ENCODE measurements around the gene CEP20.

- TF ChIP-seq EZH2 (IDR thresholded peaks at IDR 0.05; ENCODE audit: low read depth, low read length, severe bottlenecking): no peak
- TF ChIP-seq CTCF (IDR thresholded peaks at IDR 0.05; ENCODE audit: control extremely low read depth in 1 of 3, insufficient read depth in 1 of 3, low read depth in 1 of 3, low read length in 3 of 3): no peak
- no peak for TF ChIP-seq POLR2AphosphoS5 (IDR thresholded peaks at IDR 0.05; ENCODE audit: low read depth, low read length)
- no peak for TF ChIP-seq TAF1 (IDR thresholded peaks at IDR 0.05; ENCODE audit: low read depth, low read length)
- no peak for TF ChIP-seq TBP (IDR thresholded peaks at IDR 0.05; ENCODE audit: low read depth, low read length)
- no peak for TF ChIP-seq YY1 (IDR thresholded peaks at IDR 0.05; ENCODE audit: low read depth, low read length)
- TF ChIP-seq E2F6 (IDR thresholded peaks at IDR 0.05): no peak
- no peak for TF ChIP-seq EP300 (IDR thresholded peaks at IDR 0.05; ENCODE audit: borderline replicate concordance in 1 of 2, low read depth in 2 of 2, low read length in 2 of 2)
- TF ChIP-seq RFX5 (IDR thresholded peaks at IDR 0.05; ENCODE audit: borderline replicate concordance, low read depth, low read length): no peak
Measured at GRCh38 chr16:15885560-15886001, 2.8 kb downstream of the CEP20 start.
